ENCODE measurements around the gene CCDC200.

DNA sequence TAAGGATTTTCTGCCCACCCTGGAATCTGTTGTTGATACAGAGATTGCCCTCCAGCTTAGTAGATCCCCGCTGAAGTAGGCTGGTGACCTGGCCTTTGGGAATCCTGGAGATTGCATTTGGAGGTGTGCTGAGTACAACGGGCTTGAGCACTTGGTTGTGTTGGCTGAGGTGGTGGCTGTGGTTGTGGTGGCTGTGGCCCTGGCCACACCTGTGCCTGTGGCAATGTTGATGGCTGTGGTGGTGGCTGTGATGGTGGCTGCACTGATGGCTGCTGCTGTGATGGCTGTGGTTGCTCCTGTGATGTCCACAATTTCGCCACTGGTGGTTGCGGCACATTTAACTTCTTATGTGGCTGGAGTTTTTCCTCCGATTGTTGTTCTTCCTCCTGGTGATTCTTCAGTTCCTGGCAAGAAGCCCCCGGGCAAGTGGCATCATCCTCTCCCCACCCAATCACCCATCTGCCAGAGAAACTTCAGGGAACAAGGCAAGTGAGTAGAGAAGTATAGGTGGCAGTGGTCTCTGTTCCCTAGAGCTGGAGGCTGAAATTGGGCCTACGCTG is 4.2 kb downstream of the CCDC200 start:
- TF ChIP-seq CTCF (conservative IDR thresholded peaks at IDR 0.05 in 1 of 2, IDR thresholded peaks at IDR 0.05 in 1 of 2; ENCODE audit: low read depth in 1 of 2, low read length in 2 of 2) (no peak), EZH2 (IDR thresholded peaks at IDR 0.05; ENCODE audit: low read length, missing control alignments) (no peak)
